B cell (primary cell): ENCODE data around the gene CD63.

Experiments used
- CTCF ChIP-seq: fragments of 200-600 bp; IDR thresholded peaks from one replicate; pipeline ENCODE4 v1.8.0; 2022; ENCODE audit warnings: antibody characterized with exemption, mild to moderate bottlenecking
- EZH2 ChIP-seq: IDR thresholded peaks from 2 replicates; pipeline ENCODE4 v1.6.1; 2012; ENCODE audit warnings: borderline replicate concordance, low read depth, mild to moderate bottlenecking, moderate library complexity, low read length; ENCODE audit not compliant: insufficient read depth, poor library complexity, severe bottlenecking

GRCh38 chr12:55746913-55747231 is 18.1 kb upstream of the CD63 start:
- no peak for TF ChIP-seq CTCF
- TF ChIP-seq EZH2, result no peak
